Retinal pigment epithelial cell (primary cell): Measurements from ENCODE around the gene LRRC4C.

Experiments used
- DNase-seq: peaks from one replicate; pipeline ENCODE4 v3.0.0-alpha.2; 2010; ENCODE audit warnings: low read depth
- H3K4me3 ChIP-seq: 2 replicates; pipeline ENCODE4 v1.5.1; 2011; ENCODE audit warnings: mild to moderate bottlenecking, low read length, control low read depth, moderate library complexity
- CTCF ChIP-seq: conservative IDR thresholded peaks from 2 replicates; pipeline ENCODE4 v1.5.1; 2011; ENCODE audit warnings: low read depth, low read length, control low read depth, inconsistent platforms

LRRC4C gene

GRCh38 chr11:40713083-40713482 lies 746.4 kb downstream of the LRRC4C start:
- TF ChIP-seq CTCF, result no peak
- DNase-seq, result no peak
- no peak overlapping the region for H3K4me3 ChIP-seq

GRCh38 chr11:40701027-40701426 lies 758.4 kb downstream of the LRRC4C start:
- no peak overlapping the region for H3K4me3 ChIP-seq
- DNase-seq, result no peak
- TF ChIP-seq CTCF, result no peak

- no peak for DNase-seq
- H3K4me3 ChIP-seq, result no peak overlapping the region
- TF ChIP-seq CTCF, result no peak
Measured at GRCh38 chr11:40689823-40690222, 769.6 kb downstream of the LRRC4C start.

- TF ChIP-seq CTCF, result no peak
- no peak for DNase-seq
- H3K4me3 ChIP-seq, result no peak overlapping the region
Measured at GRCh38 chr11:40688369-40688768, 771.1 kb downstream of the LRRC4C start.

GRCh38 chr11:40686765-40687164 lies 772.7 kb downstream of the LRRC4C start:
- H3K4me3 ChIP-seq, result no peak overlapping the region

GRCh38 chr11:40683010-40683409 lies 776.4 kb downstream of the LRRC4C start:
- no peak for DNase-seq
- TF ChIP-seq CTCF, result no peak
- H3K4me3 ChIP-seq, result no peak overlapping the region

More at GRCh38 chr11:40686765-40687164, 772.7 kb downstream of the LRRC4C start:
- DNase-seq, result no peak
- TF ChIP-seq CTCF, result no peak

GRCh38 chr11:40679276-40679675 lies 780.2 kb downstream of the LRRC4C start:
- DNase-seq, result no peak
- no peak for TF ChIP-seq CTCF
- no peak overlapping the region for H3K4me3 ChIP-seq
